CD4-positive, CD25-positive, alpha-beta regulatory T cell (primary cell): Measurements from ENCODE around the gene GULP1. TPM values are rescaled to one million over a fixed set of nuclear protein-coding genes. Genes with fewer than 3 reads are reported as not detected.

Experiments
- ATAC-seq, 2 donors: fragments of 150-1000 bp; cut with Tn5 transposase; one replicate each; pipeline ENCODE4 v1.10.0; 2021; ENCODE audit warnings: low read depth in 2 of 2, moderate number of reproducible peaks in 2 of 2, moderate library complexity in 1 of 2
- DNase-seq, 3 donors: peaks; one replicate each; pipeline versions ENCODE4 v3.0.0 to v3.0.0-alpha.2; 2012 to 2022; ENCODE audit warnings: mixed read lengths in 1 of 3
- H3K27ac ChIP-seq: one replicate; pipeline ENCODE4 v1.7.0; 2013; ENCODE audit warnings: mild to moderate bottlenecking, low read length; ENCODE audit not compliant: insufficient read depth, poor library complexity, severe bottlenecking
- H3K27me3 ChIP-seq: one replicate; pipeline ENCODE4 v1.7.0; 2013; ENCODE audit warnings: low read length; ENCODE audit not compliant: control insufficient read depth, insufficient read depth
- H3K36me3 ChIP-seq: one replicate; pipeline ENCODE4 v1.7.0; 2013; ENCODE audit warnings: mild to moderate bottlenecking, low read length, moderate library complexity; ENCODE audit not compliant: control insufficient read depth, insufficient read depth
- H3K4me1 ChIP-seq: 2 replicates; pipeline ENCODE4 v1.7.0; 2013; ENCODE audit warnings: mild to moderate bottlenecking, low read length; ENCODE audit not compliant: insufficient read depth, control insufficient read depth, poor library complexity, severe bottlenecking
- H3K4me3 ChIP-seq: one replicate; pipeline ENCODE4 v1.7.0; 2013; ENCODE audit warnings: low read depth, mild to moderate bottlenecking, low read length, moderate library complexity
- H3K9me3 ChIP-seq, 2 experiments: 1 replicate in 1 of 2; 2 replicates in 1 of 2; pipeline ENCODE4 v1.7.0; 2013; ENCODE audit warnings: low read length in 2 of 2, mild to moderate bottlenecking in 1 of 2, moderate library complexity in 1 of 2; ENCODE audit not compliant: control insufficient read depth in 2 of 2
- H3K27ac Mint-ChIP-seq, 3 donors: one replicate each; pipeline ENCODE4 v1.8.0; 2020 to 2022; ENCODE audit warnings: mild to moderate bottlenecking in 3 of 3, mixed read lengths in 3 of 3, moderate library complexity in 2 of 3
- H3K27me3 Mint-ChIP-seq: one replicate; pipeline ENCODE4 v1.8.0; 2022; ENCODE audit warnings: mild to moderate bottlenecking, mixed read lengths
- H3K36me3 Mint-ChIP-seq: one replicate; pipeline ENCODE4 v1.8.0; 2020; ENCODE audit warnings: mixed read lengths
- H3K4me1 Mint-ChIP-seq, 4 donors: one replicate each; pipeline ENCODE4 v1.8.0; 2020 to 2022; ENCODE audit warnings: mixed read lengths in 4 of 4, mild to moderate bottlenecking in 1 of 4
- H3K4me3 Mint-ChIP-seq, 4 donors: one replicate each; pipeline ENCODE4 v1.8.0; 2020 to 2022; ENCODE audit warnings: mild to moderate bottlenecking in 4 of 4, mixed read lengths in 4 of 4, moderate library complexity in 3 of 4
- H3K9me3 Mint-ChIP-seq, 7 donors: one replicate each; pipeline ENCODE4 v1.8.0; 2020 to 2022; ENCODE audit warnings: mixed read lengths in 7 of 7, mild to moderate bottlenecking in 3 of 7, moderate library complexity in 2 of 7
- polyA plus RNA-seq, 4 donors: library from polyadenylated mRNA; unstranded; fragments of 300-500 nt; fragmentation: Illumina TruSeq; gene quantifications; one replicate each; pipeline ENCODE4 v1.2.3, GENCODE V29; 2021
- total RNA-seq: library from RNA; stranded (reverse); gene quantifications from one replicate; pipeline ENCODE4 v1.2.3, GENCODE V29; 2022

GULP1 gene
- total and polyA plus RNA-seq, 5 donors from 2014 or later, result not detected

DNA sequence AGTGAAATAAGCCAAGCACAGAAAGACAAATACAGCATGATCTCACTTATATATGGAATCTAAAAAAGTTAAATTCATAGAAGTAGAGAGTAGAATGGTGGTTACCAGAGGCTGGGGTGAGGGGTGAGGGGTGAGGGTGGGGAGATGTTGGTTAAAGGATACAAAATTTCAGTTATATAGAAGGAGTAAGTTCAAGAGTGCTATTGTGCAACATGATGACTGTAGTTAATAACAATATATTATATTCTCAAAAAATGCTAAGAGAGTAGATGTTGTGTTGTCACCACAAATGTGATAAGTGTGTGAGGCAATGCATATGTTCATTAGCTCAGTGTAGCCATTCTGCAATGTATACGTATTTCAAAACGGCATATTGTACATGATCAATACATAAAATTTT is 26.4 kb upstream of the GULP1 start:
- Histone ChIP-seq H3K4me3 (no peak overlapping the region), H3K27me3 (no peaks in the 10 kb centered on the region), H3K4me1 (no peaks in the 10 kb centered on the region), H3K27ac (no peak overlapping the region), H3K36me3 (no peaks in the 10 kb centered on the region), H3K9me3 (no peaks in the 10 kb centered on the region)
- Mint-ChIP-seq H3K4me1 (no peaks in the 10 kb centered on the region), H3K4me3 (no peak overlapping the region), H3K36me3 (no peaks in the 10 kb centered on the region), H3K9me3 (peaks cover 0 to 7% (median 0%) of the 10 kb centered on the region in 7 donors), H3K27ac (no peak overlapping the region), H3K27me3 (no peaks in the 10 kb centered on the region)
- no peak for DNase-seq
- no peak for ATAC-seq

DNA sequence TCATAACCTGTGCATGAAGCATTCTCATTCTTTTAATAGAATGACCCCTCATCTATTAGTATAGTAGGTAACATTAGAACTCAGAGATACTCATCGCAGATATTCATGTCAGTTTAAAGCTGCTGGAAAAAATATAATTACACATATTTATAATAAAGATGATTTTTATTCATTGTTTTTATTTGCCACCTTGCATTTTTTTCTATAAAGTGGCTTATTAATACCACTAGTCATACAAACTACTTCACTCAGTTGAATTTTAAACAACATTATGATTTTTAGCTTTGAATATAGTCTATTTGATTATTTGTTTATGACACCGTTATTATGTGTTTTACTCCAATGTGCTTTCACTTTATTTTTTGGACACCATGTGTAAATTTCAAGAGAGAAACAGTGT is 23.9 kb upstream of the GULP1 start:
- no peaks in the 10 kb centered on the region for H3K4me1 Mint-ChIP-seq
- Histone ChIP-seq H3K4me3 (no peak overlapping the region), H3K36me3 (no peaks in the 10 kb centered on the region), H3K4me1 (no peaks in the 10 kb centered on the region), H3K9me3 (no peaks in the 10 kb centered on the region), H3K27me3 (no peaks in the 10 kb centered on the region), H3K27ac (no peak overlapping the region)
- no peak for DNase-seq
- ATAC-seq, result no peak
- H3K36me3 Mint-ChIP-seq, result no peaks in the 10 kb centered on the region
- H3K4me3 Mint-ChIP-seq, result no peak overlapping the region
- H3K27me3 Mint-ChIP-seq, result no peaks in the 10 kb centered on the region
- no peak overlapping the region for H3K27ac Mint-ChIP-seq
- peaks cover 0 to 5% (median 0%) of the 10 kb centered on the region in 7 donors for H3K9me3 Mint-ChIP-seq

DNA sequence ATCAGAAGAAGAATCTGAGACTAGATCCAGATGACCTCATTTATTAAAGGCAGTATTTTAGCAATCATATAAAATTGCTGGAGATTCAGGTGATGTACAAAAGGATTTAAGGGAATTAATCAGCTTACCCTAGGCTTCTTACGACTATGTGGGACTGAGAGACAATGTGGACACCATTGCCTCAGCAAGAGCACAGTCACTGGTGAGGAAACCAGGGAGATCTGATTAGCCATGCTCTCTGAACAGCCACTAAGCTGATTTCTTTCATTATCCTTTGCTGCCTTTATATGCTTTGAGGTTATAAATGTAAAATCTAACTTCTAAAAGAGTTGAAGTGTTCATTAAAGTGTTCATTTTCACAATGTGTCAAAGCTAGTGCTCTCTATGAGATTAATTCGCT is 22.7 kb upstream of the GULP1 start:
- ATAC-seq (no peak), DNase-seq (no peak)
- no peaks in the 10 kb centered on the region for H3K9me3 ChIP-seq
- no peak overlapping the region for H3K4me3 Mint-ChIP-seq
- no peak overlapping the region for H3K27ac Mint-ChIP-seq
- no peak overlapping the region for H3K4me3 ChIP-seq
- H3K36me3 ChIP-seq, result no peaks in the 10 kb centered on the region
- no peaks in the 10 kb centered on the region for H3K27me3 ChIP-seq
- H3K4me1 ChIP-seq, result no peaks in the 10 kb centered on the region
- no peaks in the 10 kb centered on the region for H3K36me3 Mint-ChIP-seq
- H3K9me3 Mint-ChIP-seq, result peaks cover 0 to 5% (median 0%) of the 10 kb centered on the region in 7 donors
- no peaks in the 10 kb centered on the region for H3K27me3 Mint-ChIP-seq
- no peak overlapping the region for H3K27ac ChIP-seq
- H3K4me1 Mint-ChIP-seq, result no peaks in the 10 kb centered on the region

DNA sequence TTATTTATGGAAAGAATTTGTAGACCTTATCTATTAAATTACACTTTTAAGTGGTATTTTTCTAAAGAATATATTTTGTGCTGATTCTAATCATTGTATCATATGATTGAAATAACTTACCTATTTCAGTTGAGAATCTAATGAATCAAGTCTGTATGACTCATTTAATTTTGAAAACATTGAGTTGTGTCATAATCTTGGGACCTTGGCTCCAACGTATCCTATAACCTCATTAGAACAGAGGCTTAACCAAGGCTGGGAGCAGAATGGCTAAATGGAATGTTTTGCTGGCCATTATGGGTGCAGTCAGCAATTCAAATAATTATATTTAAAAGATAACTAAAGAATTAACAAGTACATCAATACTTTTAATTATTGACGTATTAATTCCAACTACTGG is 19.6 kb upstream of the GULP1 start:
- no peak for ATAC-seq
- Histone ChIP-seq H3K36me3 (no peaks in the 10 kb centered on the region), H3K4me3 (no peak overlapping the region), H3K9me3 (no peaks in the 10 kb centered on the region), H3K4me1 (no peaks in the 10 kb centered on the region), H3K27ac (no peak overlapping the region), H3K27me3 (no peaks in the 10 kb centered on the region)
- Mint-ChIP-seq H3K27me3 (no peaks in the 10 kb centered on the region), H3K4me1 (no peaks in the 10 kb centered on the region), H3K27ac (no peak overlapping the region), H3K36me3 (no peaks in the 10 kb centered on the region), H3K4me3 (no peak overlapping the region), H3K9me3 (peaks cover 0 to 7% (median 0%) of the 10 kb centered on the region in 7 donors)
- no peak for DNase-seq

DNA sequence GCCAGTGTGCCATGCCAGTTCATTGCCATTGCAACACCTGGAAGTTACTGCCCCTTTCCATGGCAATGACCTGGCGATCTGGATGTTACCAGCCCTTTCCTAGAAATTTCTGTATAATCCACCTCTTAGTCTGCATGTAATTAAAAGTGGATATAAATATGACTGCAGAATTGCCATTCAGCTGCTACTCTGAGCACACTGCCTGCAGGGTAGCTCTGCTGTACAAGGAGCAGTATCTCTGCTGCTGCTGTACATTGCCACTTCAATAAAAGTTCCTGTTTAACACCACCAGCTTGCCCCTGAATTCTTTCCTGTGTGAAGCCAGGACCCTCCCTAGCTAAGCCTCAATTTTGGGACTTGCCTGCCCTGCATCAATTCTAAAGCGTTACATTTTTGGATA is 17.4 kb upstream of the GULP1 start:
- H3K9me3 Mint-ChIP-seq, result peaks cover 0 to 9% (median 0%) of the 10 kb centered on the region in 7 donors
- no peaks in the 10 kb centered on the region for H3K27me3 Mint-ChIP-seq
- no peaks in the 10 kb centered on the region for H3K36me3 Mint-ChIP-seq
- no peaks in the 10 kb centered on the region for H3K4me1 ChIP-seq
- no peak overlapping the region for H3K4me3 Mint-ChIP-seq
- H3K36me3 ChIP-seq, result no peaks in the 10 kb centered on the region
- DNase-seq, result no peak
- no peak for ATAC-seq
- no peaks in the 10 kb centered on the region for H3K27me3 ChIP-seq
- H3K4me1 Mint-ChIP-seq, result no peaks in the 10 kb centered on the region
- H3K4me3 ChIP-seq, result no peak overlapping the region
- no peak overlapping the region for H3K27ac ChIP-seq
- no peak overlapping the region for H3K27ac Mint-ChIP-seq
- no peaks in the 10 kb centered on the region for H3K9me3 ChIP-seq

DNA sequence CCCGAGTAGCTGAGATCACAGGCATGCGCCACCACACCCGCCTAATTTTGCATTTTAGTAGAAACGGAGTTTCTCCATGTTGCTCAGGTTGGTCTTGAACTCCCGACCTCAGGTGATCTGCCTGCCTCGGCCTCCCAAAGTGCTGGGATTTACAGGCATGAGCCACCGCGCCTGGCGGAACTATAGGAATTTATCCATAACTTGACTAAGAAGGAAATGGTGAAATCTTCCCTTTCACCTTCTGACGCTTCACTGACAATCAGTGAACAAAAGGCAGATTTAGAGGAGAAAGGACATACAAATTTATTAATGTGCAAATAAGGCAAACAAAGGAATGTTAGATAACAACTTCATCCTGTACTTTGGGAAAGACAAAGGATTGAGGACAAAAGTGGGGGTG is 15.4 kb upstream of the GULP1 start:
- Histone ChIP-seq H3K27ac (no peak overlapping the region), H3K9me3 (no peaks in the 10 kb centered on the region), H3K27me3 (no peaks in the 10 kb centered on the region), H3K4me1 (no peaks in the 10 kb centered on the region), H3K36me3 (no peaks in the 10 kb centered on the region), H3K4me3 (no peak overlapping the region)
- H3K36me3 Mint-ChIP-seq, result no peaks in the 10 kb centered on the region
- DNase-seq (no peak), ATAC-seq (no peak)
- H3K27me3 Mint-ChIP-seq, result no peaks in the 10 kb centered on the region
- peaks cover 0 to 9% (median under 1%) of the 10 kb centered on the region in 7 donors for H3K9me3 Mint-ChIP-seq
- no peaks in the 10 kb centered on the region for H3K4me1 Mint-ChIP-seq
- no peak overlapping the region for H3K4me3 Mint-ChIP-seq
- H3K27ac Mint-ChIP-seq, result no peak overlapping the region

DNA sequence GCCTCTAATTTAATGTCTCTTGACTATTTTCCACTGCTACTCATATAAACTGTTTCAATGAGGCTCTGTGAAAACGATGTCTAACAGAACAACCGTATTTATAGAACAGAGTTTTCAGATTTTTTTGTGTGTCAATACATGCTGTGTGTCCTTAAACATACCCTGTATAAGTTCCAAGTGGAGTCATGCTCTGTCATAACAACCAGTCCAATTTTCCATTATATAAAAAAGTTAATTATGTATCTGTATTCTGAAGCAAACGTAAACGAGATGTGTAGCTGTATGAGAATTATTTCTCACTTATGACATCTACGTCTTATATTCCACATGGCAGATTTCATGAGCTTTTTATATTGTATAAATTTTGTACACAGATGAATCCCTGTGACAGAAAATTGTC is 13.9 kb upstream of the GULP1 start:
- ATAC-seq, result no peak
- H3K4me1 ChIP-seq, result no peaks in the 10 kb centered on the region
- H3K36me3 ChIP-seq, result no peaks in the 10 kb centered on the region
- H3K27ac ChIP-seq, result no peak overlapping the region
- no peaks in the 10 kb centered on the region for H3K27me3 Mint-ChIP-seq
- no peak overlapping the region for H3K27ac Mint-ChIP-seq
- no peak overlapping the region for H3K4me3 Mint-ChIP-seq
- no peaks in the 10 kb centered on the region for H3K9me3 ChIP-seq
- H3K36me3 Mint-ChIP-seq, result no peaks in the 10 kb centered on the region
- H3K4me1 Mint-ChIP-seq, result no peaks in the 10 kb centered on the region
- peaks cover 0 to 9% (median 4%) of the 10 kb centered on the region in 7 donors for H3K9me3 Mint-ChIP-seq
- DNase-seq, result no peak
- H3K4me3 ChIP-seq, result no peak overlapping the region
- no peaks in the 10 kb centered on the region for H3K27me3 ChIP-seq

DNA sequence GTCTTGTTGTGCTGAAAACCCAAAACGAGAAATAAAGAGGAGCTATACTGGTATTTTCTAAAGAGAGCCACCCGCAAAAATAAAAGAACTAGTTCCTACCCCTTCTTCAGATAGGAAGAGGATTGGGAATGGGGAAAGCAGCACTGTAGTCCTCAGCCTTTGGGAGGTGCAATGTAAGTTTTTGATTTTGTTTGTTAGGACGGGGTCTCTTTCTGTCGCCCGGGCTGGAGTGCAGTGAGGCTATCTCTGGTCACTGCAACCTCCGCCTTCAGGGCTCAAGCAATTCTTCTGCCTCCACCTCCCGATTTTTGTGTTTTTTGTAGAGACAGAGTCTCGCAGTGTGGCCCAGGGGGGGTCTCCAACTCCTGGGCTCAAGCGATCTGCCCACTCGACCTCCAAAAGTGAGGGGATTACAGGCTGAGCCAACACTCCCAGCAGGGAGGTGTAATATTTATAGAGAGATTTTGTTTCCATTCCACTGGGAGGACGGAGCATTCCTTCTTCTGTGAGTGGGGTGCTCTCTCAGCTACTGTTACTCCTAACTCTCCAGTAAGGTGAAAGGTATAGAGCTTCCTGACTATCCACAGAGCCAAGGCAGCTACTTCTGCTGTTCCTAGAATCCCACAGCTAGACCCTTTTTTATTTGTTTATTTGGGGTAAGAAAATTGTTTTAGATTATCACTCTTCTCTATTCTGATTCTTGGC is 13.1 kb upstream of the GULP1 start:
- H3K36me3 ChIP-seq, result no peaks in the 10 kb centered on the region
- DNase-seq (no peak), ATAC-seq (no peak)
- H3K9me3 ChIP-seq, result no peaks in the 10 kb centered on the region
- no peaks in the 10 kb centered on the region for H3K27me3 ChIP-seq
- H3K9me3 Mint-ChIP-seq, result peaks cover 0 to 9% (median 4%) of the 10 kb centered on the region in 7 donors
- H3K4me1 Mint-ChIP-seq, result no peaks in the 10 kb centered on the region
- H3K27ac ChIP-seq, result no peak overlapping the region
- H3K4me1 ChIP-seq, result no peaks in the 10 kb centered on the region
- no peak overlapping the region for H3K27ac Mint-ChIP-seq
- H3K27me3 Mint-ChIP-seq, result no peaks in the 10 kb centered on the region
- H3K4me3 ChIP-seq, result no peak overlapping the region
- H3K36me3 Mint-ChIP-seq, result no peaks in the 10 kb centered on the region
- no peak overlapping the region for H3K4me3 Mint-ChIP-seq
